HEK293 (cell line): ENCODE data around the gene CXCL16.

ENCODE experiments used
- BCL11A ChIP-seq: fragments of 450-650 bp; formaldehyde crosslinking; IDR thresholded peaks from 2 replicates; pipeline ENCODE4 v1.5.1; 2016; ENCODE audit warnings: low read depth, missing biosample characterization, missing genetic modification characterization
- GFI1B ChIP-seq: fragments of 450-650 bp; formaldehyde crosslinking; IDR thresholded peaks from 2 replicates; pipeline ENCODE4 v1.5.1; 2016; ENCODE audit warnings: missing biosample characterization, missing genetic modification characterization
- MYNN ChIP-seq: fragments of 450-650 bp; formaldehyde crosslinking; IDR thresholded peaks from 2 replicates; pipeline ENCODE4 v1.5.1; 2016; ENCODE audit warnings: missing biosample characterization, missing genetic modification characterization, borderline replicate concordance
- WT1 ChIP-seq: fragments of 450-650 bp; formaldehyde crosslinking; IDR thresholded peaks from 2 replicates; pipeline ENCODE4 v1.5.1; 2016; ENCODE audit warnings: missing biosample characterization, missing genetic modification characterization
- ZBTB10 ChIP-seq: fragments of 450-650 bp; formaldehyde crosslinking; IDR thresholded peaks from 2 replicates; pipeline ENCODE4 v1.5.1; 2016; ENCODE audit warnings: missing biosample characterization, missing genetic modification characterization
- ZBTB20 ChIP-seq: fragments of 450-650 bp; formaldehyde crosslinking; IDR thresholded peaks from 2 replicates; pipeline ENCODE4 v1.5.1; 2016; ENCODE audit warnings: missing biosample characterization, missing genetic modification characterization
- ZBTB8A ChIP-seq: fragments of 450-650 bp; formaldehyde crosslinking; IDR thresholded peaks from 2 replicates; pipeline ENCODE4 v1.5.1; 2016; ENCODE audit warnings: missing biosample characterization, missing genetic modification characterization
- ZFHX2 ChIP-seq: fragments of 450-650 bp; formaldehyde crosslinking; conservative IDR thresholded peaks from 2 replicates; pipeline ENCODE4 v1.5.1; 2016; ENCODE audit warnings: missing biosample characterization, missing genetic modification characterization
- ZFP41 ChIP-seq: fragments of 450-650 bp; formaldehyde crosslinking; IDR thresholded peaks from 2 replicates; pipeline ENCODE4 v1.5.1; 2016; ENCODE audit warnings: missing biosample characterization, missing genetic modification characterization, borderline replicate concordance
- ZNF324 ChIP-seq: fragments of 450-650 bp; formaldehyde crosslinking; IDR thresholded peaks from 2 replicates; pipeline ENCODE4 v1.5.1; 2016; ENCODE audit warnings: missing biosample characterization, missing genetic modification characterization
- ZNF341 ChIP-seq: fragments of 450-650 bp; formaldehyde crosslinking; IDR thresholded peaks from 2 replicates; pipeline ENCODE4; 2016; ENCODE audit warnings: low read depth, missing biosample characterization, missing genetic modification characterization
- ZNF600 ChIP-seq: fragments of 450-650 bp; formaldehyde crosslinking; IDR thresholded peaks from 2 replicates; pipeline ENCODE4 v1.5.1; 2016; ENCODE audit warnings: missing biosample characterization, missing genetic modification characterization
- ZNF610 ChIP-seq: fragments of 450-650 bp; formaldehyde crosslinking; IDR thresholded peaks from 2 replicates; pipeline ENCODE4 v1.5.1; 2016; ENCODE audit warnings: missing biosample characterization, missing genetic modification characterization, borderline replicate concordance
- ZNF621 ChIP-seq: fragments of 450-650 bp; formaldehyde crosslinking; IDR thresholded peaks from 2 replicates; pipeline ENCODE4 v1.5.1; 2017; ENCODE audit warnings: missing biosample characterization, missing genetic modification characterization
- ZNF639 ChIP-seq: fragments of 450-650 bp; formaldehyde crosslinking; IDR thresholded peaks from 2 replicates; pipeline ENCODE4 v1.5.1; 2016; ENCODE audit warnings: missing biosample characterization, missing genetic modification characterization
- ZNF664 ChIP-seq: fragments of 450-650 bp; formaldehyde crosslinking; IDR thresholded peaks from 2 replicates; pipeline ENCODE4 v1.5.1; 2016; ENCODE audit warnings: missing biosample characterization, missing genetic modification characterization
- ZNF670 ChIP-seq: fragments of 450-650 bp; formaldehyde crosslinking; IDR thresholded peaks from 2 replicates; pipeline ENCODE4 v1.5.1; 2016; ENCODE audit warnings: missing biosample characterization, missing genetic modification characterization, low read depth
- ZNF776 ChIP-seq: fragments of 450-650 bp; formaldehyde crosslinking; IDR thresholded peaks from 2 replicates; pipeline ENCODE4 v1.5.0; 2017; ENCODE audit warnings: missing biosample characterization, missing genetic modification characterization, borderline replicate concordance
- ZSCAN16 ChIP-seq: fragments of 450-650 bp; formaldehyde crosslinking; IDR thresholded peaks from 2 replicates; pipeline ENCODE4 v1.5.1; 2016; ENCODE audit warnings: missing biosample characterization, missing genetic modification characterization
- TF ChIP-seq, protein P1 (sequence below): fragments of 450-650 bp; formaldehyde crosslinking; IDR thresholded peaks from 2 replicates; pipeline ENCODE4 v1.5.1; 2016; ENCODE audit warnings: missing biosample characterization, missing genetic modification characterization, borderline replicate concordance
- TF ChIP-seq, protein P2 (sequence below): sonication (generic); formaldehyde crosslinking; IDR thresholded peaks from 2 replicates; pipeline ENCODE4 v1.8.1; 2022; ENCODE audit warnings: mild to moderate bottlenecking, moderate library complexity, missing genetic modification reagents
- TF ChIP-seq, protein P3 (sequence below): fragments of 450-650 bp; formaldehyde crosslinking; IDR thresholded peaks from 2 replicates; pipeline ENCODE4 v1.5.1; 2017; ENCODE audit warnings: missing biosample characterization, missing genetic modification characterization

The CXCL16 gene

DNA sequence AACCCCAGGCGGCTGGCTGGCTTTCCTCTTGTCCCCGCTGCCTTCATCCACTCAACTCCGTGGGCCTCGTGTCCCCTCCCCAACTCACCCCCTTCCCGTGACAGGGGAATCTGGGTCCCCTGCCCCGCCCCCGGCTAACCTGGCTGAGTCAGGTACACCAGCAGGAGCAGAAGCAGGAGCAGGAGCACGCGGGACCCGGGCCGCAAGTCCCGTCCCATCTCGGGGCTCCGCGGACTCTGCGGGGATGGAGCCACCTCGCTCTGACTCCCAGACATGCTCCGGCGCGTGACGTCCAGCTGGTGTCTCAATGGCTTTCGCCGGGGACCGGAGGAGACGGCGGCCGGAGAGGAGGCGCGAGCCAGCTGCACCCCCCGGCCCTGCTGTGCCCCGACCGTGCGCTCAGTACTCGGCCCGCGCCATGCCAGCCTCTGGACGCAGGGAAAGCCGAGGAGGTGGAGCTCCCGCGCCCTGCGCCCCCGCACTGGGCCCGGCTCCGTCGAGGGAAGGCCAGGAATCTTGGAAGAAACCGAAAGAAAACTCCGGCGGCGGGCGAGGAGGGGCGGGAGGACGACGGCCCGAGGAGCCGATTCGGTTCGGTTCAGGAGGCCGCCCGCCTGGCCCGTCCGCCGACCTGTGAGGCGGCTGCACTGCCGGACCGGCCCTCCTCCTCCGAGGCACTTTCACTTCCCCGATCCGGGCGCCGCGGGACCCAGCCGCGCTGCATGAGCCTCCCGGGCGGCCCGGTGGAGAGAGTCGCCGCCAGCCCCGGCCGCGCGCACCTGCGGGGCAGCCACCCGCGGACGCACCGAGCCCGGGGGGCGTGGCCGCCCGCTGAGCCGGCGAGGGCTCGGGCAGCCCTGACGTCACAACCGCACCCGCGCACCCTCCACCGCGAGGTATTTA lies at the start of gene CXCL16, which contains the start of gene ZMYND15 (continued):
- TF ChIP-seq ZBTB10 (tag by site-specific recombination) (peak; percentile 48; the same call in 1 of the 2 replicates), ZNF670 (tag by site-specific recombination) (no peak), MYNN (no peak), ZBTB20 (peak; percentile 85), ZNF610 (tag by site-specific recombination) (no peak), ZNF776 (tag by site-specific recombination) (no peak), ZBTB8A (no peak), ZNF600 (tag by site-specific recombination) (peak; percentile 78), GFI1B (tag by site-specific recombination) (no peak), ZSCAN16 (tag by site-specific recombination) (no peak), ZNF664 (no peak), ZNF341 (peak; percentile 20; the same call in 1 of the 2 replicates), BCL11A (tag by site-specific recombination) (no peak), WT1 (tag by site-specific recombination) (0 out of 2 replicates have a peak, but pooled peaks have one; percentile 14), ZFHX2 (tag by site-specific recombination) (peak; percentile 54), ZNF324 (tag by site-specific recombination) (no peak), ZNF621 (tag by site-specific recombination) (no peak), ZFP41 (tag by site-specific recombination) (no peak), ZNF639 (tag by site-specific recombination) (no peak)
- TF ChIP-seq, protein P1, sequence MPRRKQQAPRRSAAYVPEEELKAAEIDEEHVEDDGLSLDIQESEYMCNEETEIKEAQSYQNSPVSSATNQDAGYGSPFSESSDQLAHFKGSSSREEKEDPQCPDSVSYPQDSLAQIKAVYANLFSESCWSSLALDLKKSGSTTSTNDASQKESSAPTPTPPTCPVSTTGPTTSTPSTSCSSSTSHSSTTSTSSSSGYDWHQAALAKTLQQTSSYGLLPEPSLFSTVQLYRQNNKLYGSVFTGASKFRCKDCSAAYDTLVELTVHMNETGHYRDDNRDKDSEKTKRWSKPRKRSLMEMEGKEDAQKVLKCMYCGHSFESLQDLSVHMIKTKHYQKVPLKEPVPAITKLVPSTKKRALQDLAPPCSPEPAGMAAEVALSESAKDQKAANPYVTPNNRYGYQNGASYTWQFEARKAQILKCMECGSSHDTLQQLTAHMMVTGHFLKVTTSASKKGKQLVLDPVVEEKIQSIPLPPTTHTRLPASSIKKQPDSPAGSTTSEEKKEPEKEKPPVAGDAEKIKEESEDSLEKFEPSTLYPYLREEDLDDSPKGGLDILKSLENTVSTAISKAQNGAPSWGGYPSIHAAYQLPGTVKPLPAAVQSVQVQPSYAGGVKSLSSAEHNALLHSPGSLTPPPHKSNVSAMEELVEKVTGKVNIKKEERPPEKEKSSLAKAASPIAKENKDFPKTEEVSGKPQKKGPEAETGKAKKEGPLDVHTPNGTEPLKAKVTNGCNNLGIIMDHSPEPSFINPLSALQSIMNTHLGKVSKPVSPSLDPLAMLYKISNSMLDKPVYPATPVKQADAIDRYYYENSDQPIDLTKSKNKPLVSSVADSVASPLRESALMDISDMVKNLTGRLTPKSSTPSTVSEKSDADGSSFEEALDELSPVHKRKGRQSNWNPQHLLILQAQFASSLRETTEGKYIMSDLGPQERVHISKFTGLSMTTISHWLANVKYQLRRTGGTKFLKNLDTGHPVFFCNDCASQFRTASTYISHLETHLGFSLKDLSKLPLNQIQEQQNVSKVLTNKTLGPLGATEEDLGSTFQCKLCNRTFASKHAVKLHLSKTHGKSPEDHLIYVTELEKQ (tag by site-specific recombination), result no peak
- TF ChIP-seq, protein P2, sequence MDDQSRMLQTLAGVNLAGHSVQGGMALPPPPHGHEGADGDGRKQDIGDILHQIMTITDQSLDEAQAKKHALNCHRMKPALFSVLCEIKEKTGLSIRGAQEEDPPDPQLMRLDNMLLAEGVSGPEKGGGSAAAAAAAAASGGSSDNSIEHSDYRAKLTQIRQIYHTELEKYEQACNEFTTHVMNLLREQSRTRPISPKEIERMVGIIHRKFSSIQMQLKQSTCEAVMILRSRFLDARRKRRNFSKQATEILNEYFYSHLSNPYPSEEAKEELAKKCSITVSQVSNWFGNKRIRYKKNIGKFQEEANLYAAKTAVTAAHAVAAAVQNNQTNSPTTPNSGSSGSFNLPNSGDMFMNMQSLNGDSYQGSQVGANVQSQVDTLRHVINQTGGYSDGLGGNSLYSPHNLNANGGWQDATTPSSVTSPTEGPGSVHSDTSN (CRISPR knock-in tag), result peak; percentile 34
- TF ChIP-seq, protein P3, sequence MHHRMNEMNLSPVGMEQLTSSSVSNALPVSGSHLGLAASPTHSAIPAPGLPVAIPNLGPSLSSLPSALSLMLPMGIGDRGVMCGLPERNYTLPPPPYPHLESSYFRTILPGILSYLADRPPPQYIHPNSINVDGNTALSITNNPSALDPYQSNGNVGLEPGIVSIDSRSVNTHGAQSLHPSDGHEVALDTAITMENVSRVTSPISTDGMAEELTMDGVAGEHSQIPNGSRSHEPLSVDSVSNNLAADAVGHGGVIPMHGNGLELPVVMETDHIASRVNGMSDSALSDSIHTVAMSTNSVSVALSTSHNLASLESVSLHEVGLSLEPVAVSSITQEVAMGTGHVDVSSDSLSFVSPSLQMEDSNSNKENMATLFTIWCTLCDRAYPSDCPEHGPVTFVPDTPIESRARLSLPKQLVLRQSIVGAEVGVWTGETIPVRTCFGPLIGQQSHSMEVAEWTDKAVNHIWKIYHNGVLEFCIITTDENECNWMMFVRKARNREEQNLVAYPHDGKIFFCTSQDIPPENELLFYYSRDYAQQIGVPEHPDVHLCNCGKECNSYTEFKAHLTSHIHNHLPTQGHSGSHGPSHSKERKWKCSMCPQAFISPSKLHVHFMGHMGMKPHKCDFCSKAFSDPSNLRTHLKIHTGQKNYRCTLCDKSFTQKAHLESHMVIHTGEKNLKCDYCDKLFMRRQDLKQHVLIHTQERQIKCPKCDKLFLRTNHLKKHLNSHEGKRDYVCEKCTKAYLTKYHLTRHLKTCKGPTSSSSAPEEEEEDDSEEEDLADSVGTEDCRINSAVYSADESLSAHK, result no peak
